GM13976 (cell line): Measurements from ENCODE around the gene WDR1.
A peak's percentile ranks its signal among the peaks of the same experiment; 100 is the strongest.

Experiments
- DNase-seq: peaks from one replicate; pipeline ENCODE4 v3.0.0; 2012; ENCODE audit warnings: low spot score
- CTCF ChIP-seq: IDR thresholded peaks from 2 replicates; pipeline ENCODE4 v1.5.1; 2012; ENCODE audit warnings: borderline replicate concordance, mild to moderate bottlenecking; ENCODE audit not compliant: insufficient read depth; ENCODE audit errors: extremely low read depth, missing control alignments, control extremely low read depth
- in situ Hi-C: fragments of 300-500 bp; cut with MboI; formaldehyde crosslinking; loops from one replicate; pipeline ENCODE4 v1.12.0; 2022; ENCODE audit warnings: low sequenced_read_pairs, mixed read lengths, inconsistent platforms; ENCODE audit not compliant: unreplicated experiment

WDR1 gene

GRCh38 chr4:10108818-10109783 lies 7.5 kb downstream of the WDR1 start:
- TF ChIP-seq CTCF, result no peak
- peak; percentile 22 for DNase-seq
- in situ Hi-C loops, result no loop called here

- in situ Hi-C loops, result no loop called here
- DNase-seq, result no peak
- TF ChIP-seq CTCF, result no peak
These were observed 8.2 kb downstream of the WDR1 start for GRCh38 chr4:10108391-10108790.

GRCh38 chr4:10107111-10108091 lies 9.2 kb downstream of the WDR1 start:
- no peak for DNase-seq
- TF ChIP-seq CTCF, result no peak
- in situ Hi-C loops, result no loop called here

GRCh38 chr4:10106421-10107039 lies 10.1 kb downstream of the WDR1 start:
- DNase-seq, result no peak
- in situ Hi-C loops, result no loop called here
- TF ChIP-seq CTCF, result no peak

GRCh38 chr4:10105920-10106319 lies 10.7 kb downstream of the WDR1 start:
- DNase-seq, result no peak
- in situ Hi-C loops, result no loop called here
- TF ChIP-seq CTCF, result no peak

- no peak for DNase-seq
- in situ Hi-C loops, result no loop called here
- TF ChIP-seq CTCF, result no peak
These were observed 11.2 kb downstream of the WDR1 start for GRCh38 chr4:10105421-10105820.
